ENCODE results near the gene SIPA1. TPM values are rescaled to one million over a fixed set of nuclear protein-coding genes. Genes with fewer than 3 reads are reported as not detected.
A peak's percentile ranks its signal among the peaks of the same experiment; 100 is the strongest.

Gene SIPA1
- total RNA-seq, 1 donor from 2014 or later = 128 TPM

DNA sequence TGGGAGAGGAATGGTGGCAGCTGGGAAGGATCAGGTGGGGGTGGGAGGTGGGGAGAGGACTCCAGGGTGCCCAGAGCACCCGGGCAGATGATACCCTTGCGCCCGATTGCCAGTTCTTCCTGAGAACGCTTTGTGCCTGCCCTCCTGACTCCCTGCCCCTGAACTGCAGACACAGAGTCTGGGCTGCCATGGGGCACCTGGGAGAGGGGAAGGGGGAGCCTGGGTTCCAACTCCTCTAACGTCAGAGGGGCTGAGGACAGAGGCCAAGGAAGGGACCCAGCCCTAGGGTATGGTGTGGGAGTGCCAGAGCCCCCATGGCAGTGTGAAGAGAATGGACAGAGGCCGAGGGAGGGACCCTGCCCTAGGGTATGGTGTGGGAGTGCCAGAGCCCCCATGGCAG, 41.4 kb upstream of the SIPA1 start:
- Mint-ChIP-seq H3K36me3 (ENCODE audit: low read depth) (peaks cover 40% of the 10 kb centered on the region), H3K4me3 (ENCODE audit: low read depth) (no peak overlapping the region), H3K9me3 (no peaks in the 10 kb centered on the region), H3K27ac (peak overlapping the region; percentile 8), H3K4me1 (ENCODE audit: low read depth) (peaks cover 10% of the 10 kb centered on the region), H3K27me3 (ENCODE audit: low read depth) (no peaks in the 10 kb centered on the region)
- intact Hi-C loops (cut with micrococcal nuclease) = no loop called here
- no peak for DNase-seq (ENCODE audit: low spot score)

DNA sequence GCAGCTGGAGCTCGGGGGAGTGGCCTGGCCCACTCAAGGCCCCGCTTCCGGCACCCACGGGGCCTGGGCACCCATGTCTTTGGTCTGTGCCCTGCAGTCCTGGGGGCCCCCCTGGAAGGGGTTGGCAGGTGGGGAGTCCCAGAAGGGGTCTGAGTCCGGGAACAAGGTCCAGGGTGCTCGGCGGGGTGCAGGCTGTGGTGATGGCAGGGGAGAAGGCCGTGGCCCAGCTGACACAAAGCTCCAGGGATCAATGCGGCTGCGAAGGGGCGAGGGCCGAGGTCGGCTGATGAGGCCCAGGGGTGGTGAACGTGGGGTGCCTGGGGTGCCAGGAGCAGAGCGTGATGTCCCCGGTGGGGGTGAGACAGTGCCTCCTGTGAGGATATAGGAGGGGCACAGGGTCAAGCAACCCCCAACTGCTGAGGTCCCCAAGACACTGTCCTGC, 39.6 kb upstream of the SIPA1 start:
- Mint-ChIP-seq H3K27me3 (ENCODE audit: low read depth) (no peaks in the 10 kb centered on the region), H3K4me3 (ENCODE audit: low read depth) (no peak overlapping the region), H3K36me3 (ENCODE audit: low read depth) (peaks cover 41% of the 10 kb centered on the region), H3K4me1 (ENCODE audit: low read depth) (peaks cover 10% of the 10 kb centered on the region), H3K9me3 (no peaks in the 10 kb centered on the region), H3K27ac (no peak overlapping the region)
- DNase-seq (ENCODE audit: low spot score) = no peak
- intact Hi-C loops (cut with micrococcal nuclease) = no loop called here

DNA sequence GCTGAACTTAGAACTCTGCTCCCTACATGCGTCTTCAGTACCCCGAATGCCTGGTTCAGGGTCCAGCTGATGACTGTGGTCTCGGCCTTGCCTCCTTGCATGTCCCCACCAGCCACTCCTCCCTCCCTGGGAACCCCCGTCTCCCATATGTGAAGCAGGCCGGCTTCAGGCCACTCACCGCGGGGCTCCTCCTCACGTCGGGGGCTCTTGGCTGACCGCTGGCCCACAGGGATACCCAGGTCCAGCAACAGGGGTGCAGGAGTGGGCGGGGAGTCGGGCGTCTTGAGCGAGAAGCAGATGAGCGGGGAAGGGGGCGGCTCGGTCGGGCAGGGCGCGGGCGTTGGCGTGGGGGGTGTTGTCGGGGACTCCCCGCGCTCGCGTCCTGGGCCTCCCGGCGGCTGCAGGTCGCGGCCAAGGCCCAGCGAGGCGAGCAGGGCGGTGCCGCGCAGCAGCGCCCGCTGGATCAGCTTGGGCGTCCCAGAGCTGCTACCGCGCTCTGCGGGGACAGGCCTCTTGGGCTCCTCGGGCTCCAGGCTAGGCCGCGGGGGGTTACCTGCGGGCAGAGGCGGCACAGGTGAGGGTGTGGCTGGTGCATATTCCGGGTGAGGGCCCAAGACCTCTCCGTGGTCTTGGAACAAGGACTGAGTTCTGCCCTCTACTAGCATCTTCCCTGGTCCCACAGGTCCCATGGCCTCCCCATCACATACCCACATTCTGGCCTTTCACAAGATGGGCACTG, 38.5 kb upstream of the SIPA1 start:
- Mint-ChIP-seq H3K4me1 (ENCODE audit: low read depth) (peaks cover 10% of the 10 kb centered on the region), H3K27me3 (ENCODE audit: low read depth) (no peaks in the 10 kb centered on the region), H3K4me3 (ENCODE audit: low read depth) (no peak overlapping the region), H3K9me3 (no peaks in the 10 kb centered on the region), H3K36me3 (ENCODE audit: low read depth) (peaks cover 42% of the 10 kb centered on the region), H3K27ac (no peak overlapping the region)
- no peak for DNase-seq (ENCODE audit: low spot score)
- intact Hi-C loops (cut with micrococcal nuclease) = no loop called here

- Mint-ChIP-seq H3K4me1 (ENCODE audit: low read depth) (peaks cover 9% of the 10 kb centered on the region), H3K36me3 (ENCODE audit: low read depth) (peaks cover 47% of the 10 kb centered on the region), H3K4me3 (ENCODE audit: low read depth) (no peak overlapping the region), H3K9me3 (no peaks in the 10 kb centered on the region), H3K27ac (no peak overlapping the region), H3K27me3 (ENCODE audit: low read depth) (no peaks in the 10 kb centered on the region)
- no peak for DNase-seq (ENCODE audit: low spot score)
- intact Hi-C loops (cut with micrococcal nuclease) = no loop called here
Observed at GRCh38 chr11:65599955-65600246, 38.0 kb upstream of the SIPA1 start.

- H3K4me1 Mint-ChIP-seq (ENCODE audit: low read depth) = peaks cover 5% of the 10 kb centered on the region
- H3K27me3 Mint-ChIP-seq (ENCODE audit: low read depth) = no peaks in the 10 kb centered on the region
- H3K9me3 Mint-ChIP-seq = no peaks in the 10 kb centered on the region
- intact Hi-C loops (cut with micrococcal nuclease) = no loop called here
- H3K4me3 Mint-ChIP-seq (ENCODE audit: low read depth) = no peak overlapping the region
- no peak for DNase-seq (ENCODE audit: low spot score)
- H3K36me3 Mint-ChIP-seq (ENCODE audit: low read depth) = peaks cover 60% of the 10 kb centered on the region
- no peak overlapping the region for H3K27ac Mint-ChIP-seq
Observed at GRCh38 chr11:65604258-65604657, 33.6 kb upstream of the SIPA1 start.

DNA sequence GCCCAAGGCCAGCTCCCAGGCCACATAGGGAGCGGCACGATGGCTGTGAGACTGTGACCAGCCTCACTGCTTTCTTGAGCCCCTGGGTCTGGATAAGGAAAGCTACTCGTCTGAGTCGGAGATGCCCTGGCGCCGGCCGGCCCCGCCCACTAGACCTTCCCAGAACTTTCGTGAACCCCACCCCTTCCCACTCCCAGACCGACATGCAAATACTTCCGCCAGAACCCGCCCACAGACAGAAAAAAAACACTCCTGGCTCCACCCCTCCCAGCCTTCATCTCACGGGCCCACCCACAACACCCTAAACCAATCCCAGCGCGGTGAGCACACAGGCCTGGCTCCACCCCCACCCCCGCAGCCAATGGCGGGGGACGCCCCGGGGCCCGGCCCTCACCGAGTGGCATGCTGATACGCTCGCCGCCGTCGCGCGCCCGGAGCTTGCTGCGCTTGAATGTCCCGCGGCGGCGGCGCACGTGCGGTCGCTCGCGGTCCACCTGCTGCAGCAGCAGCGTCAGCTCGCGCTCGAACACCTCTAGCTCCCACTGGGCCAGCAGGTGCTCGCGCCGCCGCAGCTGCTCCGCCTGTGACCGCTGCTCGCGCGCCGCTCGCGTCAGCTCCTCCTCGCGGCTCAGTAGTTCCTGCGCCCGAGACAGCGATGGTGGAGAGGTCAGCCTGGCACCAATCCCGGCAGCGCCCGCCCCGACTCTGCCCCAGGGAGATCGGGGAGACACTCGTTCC, 30.9 kb upstream of the SIPA1 start:
- intact Hi-C loops (cut with micrococcal nuclease) = no loop called here
- no peak overlapping the region for H3K4me3 Mint-ChIP-seq (ENCODE audit: low read depth)
- peaks cover 75% of the 10 kb centered on the region for H3K36me3 Mint-ChIP-seq (ENCODE audit: low read depth)
- H3K9me3 Mint-ChIP-seq = no peaks in the 10 kb centered on the region
- H3K4me1 Mint-ChIP-seq (ENCODE audit: low read depth) = peaks cover 21% of the 10 kb centered on the region
- no peak overlapping the region for H3K27ac Mint-ChIP-seq
- DNase-seq (ENCODE audit: low spot score) = no peak
- no peaks in the 10 kb centered on the region for H3K27me3 Mint-ChIP-seq (ENCODE audit: low read depth)

DNA sequence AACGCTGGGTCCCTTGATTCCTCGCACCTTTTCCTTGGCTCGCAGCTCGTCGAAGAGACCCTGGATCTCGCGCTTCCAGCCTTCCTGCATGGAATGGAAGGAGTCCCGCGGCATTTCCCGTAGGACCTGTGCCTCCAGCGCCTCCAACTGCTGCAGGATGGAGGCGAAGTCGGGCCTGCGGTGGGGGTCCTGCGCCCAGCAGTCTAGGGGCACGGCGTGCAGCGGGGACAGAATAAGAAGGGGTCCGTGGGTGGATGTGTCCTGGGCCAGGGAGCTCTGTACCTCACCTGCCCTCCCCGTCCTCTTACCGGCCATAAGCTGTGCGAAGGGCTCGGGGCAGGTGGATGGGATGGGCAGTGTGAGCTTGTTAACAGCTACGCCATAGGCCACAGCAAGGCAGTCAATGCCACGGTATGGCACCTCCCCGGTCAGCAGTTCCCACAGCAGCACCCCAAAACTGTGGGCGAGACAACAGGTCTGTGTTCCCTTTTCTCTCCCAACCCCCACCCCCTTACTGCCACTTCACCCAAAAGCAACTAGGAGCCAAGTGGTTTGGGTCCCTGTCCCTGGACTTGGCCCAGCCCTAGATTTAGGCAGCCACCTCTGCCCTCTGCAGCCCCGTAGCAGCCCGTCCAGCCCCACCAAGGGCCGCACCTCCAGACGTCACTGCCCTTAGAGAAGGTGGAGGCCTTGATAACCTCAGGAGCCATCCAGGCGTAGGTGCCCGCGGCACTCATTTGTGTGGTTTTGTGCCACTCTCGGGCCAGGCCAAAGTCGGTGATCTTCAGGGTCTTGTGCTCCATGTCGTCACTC, 30.1 kb upstream of the SIPA1 start:
- H3K27ac Mint-ChIP-seq = peak overlapping the region; percentile 26
- no peaks in the 10 kb centered on the region for H3K27me3 Mint-ChIP-seq (ENCODE audit: low read depth)
- H3K9me3 Mint-ChIP-seq = no peaks in the 10 kb centered on the region
- DNase-seq (ENCODE audit: low spot score) = no peak
- peaks cover 80% of the 10 kb centered on the region for H3K36me3 Mint-ChIP-seq (ENCODE audit: low read depth)
- intact Hi-C loops (cut with micrococcal nuclease) = no loop called here
- H3K4me3 Mint-ChIP-seq (ENCODE audit: low read depth) = no peak overlapping the region
- peaks cover 27% of the 10 kb centered on the region for H3K4me1 Mint-ChIP-seq (ENCODE audit: low read depth)

GRCh38 chr11:65609229-65609628, 28.7 kb upstream of the SIPA1 start:
- Mint-ChIP-seq H3K9me3 (no peaks in the 10 kb centered on the region), H3K27me3 (ENCODE audit: low read depth) (no peaks in the 10 kb centered on the region), H3K36me3 (ENCODE audit: low read depth) (peaks cover 71% of the 10 kb centered on the region), H3K4me1 (ENCODE audit: low read depth) (peaks cover 29% of the 10 kb centered on the region), H3K27ac (peak overlapping the region; percentile 21), H3K4me3 (ENCODE audit: low read depth) (no peak overlapping the region)
- DNase-seq (ENCODE audit: low spot score) = no peak
- intact Hi-C loops (cut with micrococcal nuclease) = no loop called here

DNA sequence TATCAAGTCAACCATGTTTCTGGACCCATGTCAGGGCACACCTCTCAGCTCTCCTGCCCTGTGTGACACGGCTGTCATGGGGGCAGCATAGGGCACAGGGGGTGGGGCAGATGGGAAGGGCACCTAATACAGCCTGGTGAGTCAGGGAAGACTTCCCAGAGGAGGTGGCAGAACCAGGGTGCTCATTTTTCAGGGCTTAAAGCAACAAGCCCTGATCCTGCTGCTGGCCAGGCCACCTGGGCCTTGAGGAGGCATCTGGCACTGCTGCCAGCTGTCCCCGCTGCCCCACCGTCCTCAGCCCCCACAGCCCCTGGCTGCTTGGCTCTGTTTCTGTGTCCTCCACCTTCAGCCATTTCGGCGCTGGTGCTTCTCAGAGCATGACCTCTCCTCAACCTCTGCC, 28.2 kb upstream of the SIPA1 start:
- DNase-seq (ENCODE audit: low spot score) = no peak
- Mint-ChIP-seq H3K4me1 (ENCODE audit: low read depth) (peaks cover 29% of the 10 kb centered on the region), H3K27me3 (ENCODE audit: low read depth) (no peaks in the 10 kb centered on the region), H3K9me3 (no peaks in the 10 kb centered on the region), H3K27ac (peak overlapping the region; percentile 21), H3K36me3 (ENCODE audit: low read depth) (peaks cover 67% of the 10 kb centered on the region), H3K4me3 (ENCODE audit: low read depth) (no peak overlapping the region)
- intact Hi-C loops (cut with micrococcal nuclease) = no loop called here

- peak overlapping the region; percentile 42 for H3K27ac Mint-ChIP-seq
- intact Hi-C loops (cut with micrococcal nuclease) = no loop called here
- no peaks in the 10 kb centered on the region for H3K27me3 Mint-ChIP-seq (ENCODE audit: low read depth)
- peaks cover 29% of the 10 kb centered on the region for H3K4me1 Mint-ChIP-seq (ENCODE audit: low read depth)
- peaks cover 61% of the 10 kb centered on the region for H3K36me3 Mint-ChIP-seq (ENCODE audit: low read depth)
- H3K9me3 Mint-ChIP-seq = no peaks in the 10 kb centered on the region
- no peak for DNase-seq (ENCODE audit: low spot score)
- H3K4me3 Mint-ChIP-seq (ENCODE audit: low read depth) = no peak overlapping the region
Observed at GRCh38 chr11:65610404-65610803, 27.5 kb upstream of the SIPA1 start.

DNA sequence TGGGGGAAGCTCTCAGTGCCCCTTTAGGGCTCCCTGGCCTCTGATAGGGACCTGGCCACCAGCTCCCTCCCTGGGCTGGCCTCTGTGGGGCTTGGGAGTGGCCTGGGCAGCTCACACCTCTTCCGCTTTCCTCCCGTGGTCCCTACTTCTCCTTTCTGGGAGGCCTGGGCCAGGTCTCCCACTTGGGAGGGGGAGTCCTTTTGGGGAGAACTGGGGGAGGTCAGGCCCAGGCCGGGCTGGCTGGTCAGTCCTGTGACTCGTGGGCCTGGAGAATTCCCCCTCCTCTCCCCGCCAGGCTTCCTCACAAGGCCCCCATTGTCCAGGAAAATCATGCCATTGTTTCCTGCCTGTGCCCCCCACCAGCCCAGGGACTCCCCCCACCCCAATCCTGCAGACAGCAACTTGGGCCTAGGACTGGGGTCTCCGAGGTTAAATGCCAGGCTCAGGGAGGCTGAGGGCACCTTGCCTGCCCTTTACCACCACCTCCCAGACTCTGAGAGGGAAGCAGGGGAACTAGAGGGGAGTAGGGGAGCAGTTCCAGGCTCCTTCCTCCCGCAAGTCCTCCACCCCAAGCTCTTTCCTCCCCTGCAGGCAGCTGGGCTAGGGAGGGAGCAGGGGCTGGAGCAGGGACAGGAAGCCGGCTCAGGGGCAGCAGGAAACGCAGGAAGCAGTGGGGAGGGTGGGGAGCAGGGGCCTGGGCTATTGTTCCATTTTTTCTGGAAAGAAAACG, 26.7 kb upstream of the SIPA1 start:
- Mint-ChIP-seq H3K4me3 (ENCODE audit: low read depth) (peak overlapping the region; percentile 92), H3K27ac (peak overlapping the region; percentile 22), H3K9me3 (no peaks in the 10 kb centered on the region), H3K27me3 (ENCODE audit: low read depth) (no peaks in the 10 kb centered on the region), H3K4me1 (ENCODE audit: low read depth) (peaks cover 29% of the 10 kb centered on the region), H3K36me3 (ENCODE audit: low read depth) (peaks cover 54% of the 10 kb centered on the region)
- DNase-seq (ENCODE audit: low spot score) = no peak
- intact Hi-C loops (cut with micrococcal nuclease) = no loop called here

DNA sequence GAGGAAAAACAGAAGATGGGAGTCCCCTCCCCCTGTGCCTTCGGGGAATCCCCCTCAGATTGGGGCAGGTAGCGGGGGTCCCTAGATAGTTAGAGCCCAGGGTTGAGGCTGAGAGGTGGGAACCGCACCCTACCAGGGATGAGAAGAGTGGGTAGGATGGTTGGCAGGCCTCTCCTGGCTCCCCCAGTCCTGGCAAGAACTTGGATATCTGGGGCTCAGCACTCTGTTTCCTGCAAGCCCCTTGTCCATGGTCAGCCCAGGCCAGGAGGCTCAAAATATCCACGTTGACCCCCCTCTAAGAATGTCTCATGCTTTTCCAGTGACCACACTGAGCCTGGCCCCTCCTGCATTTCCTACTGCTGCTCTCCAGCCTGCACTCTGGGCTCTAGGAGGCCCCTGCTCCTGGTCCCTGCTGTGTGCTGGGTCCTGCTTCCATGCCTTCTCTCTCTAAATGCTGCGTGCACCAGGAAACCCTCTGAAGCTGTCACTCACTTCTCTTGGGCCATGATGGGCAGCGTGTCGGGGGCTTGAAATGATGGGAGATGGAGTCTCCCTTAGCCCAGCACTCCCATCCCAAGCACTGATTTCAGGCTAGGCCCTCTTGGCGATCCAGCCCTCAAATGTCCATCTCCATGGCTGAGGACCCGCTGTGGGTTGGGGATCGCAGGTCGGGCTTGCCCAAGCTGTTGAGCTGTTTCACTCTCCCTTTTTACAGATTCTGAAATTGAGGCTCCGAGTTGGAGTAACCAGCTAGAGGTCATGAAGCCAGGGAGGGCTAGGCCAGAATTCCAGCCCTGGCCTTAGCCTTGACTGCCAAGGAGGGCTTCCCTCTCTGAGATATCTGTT, 25.9 kb upstream of the SIPA1 start:
- H3K27me3 Mint-ChIP-seq (ENCODE audit: low read depth) = no peaks in the 10 kb centered on the region
- no peaks in the 10 kb centered on the region for H3K9me3 Mint-ChIP-seq
- peak overlapping the region; percentile 92 for H3K4me3 Mint-ChIP-seq (ENCODE audit: low read depth)
- peak overlapping the region; percentile 79 for H3K27ac Mint-ChIP-seq
- DNase-seq (ENCODE audit: low spot score) = no peak
- H3K36me3 Mint-ChIP-seq (ENCODE audit: low read depth) = peaks cover 54% of the 10 kb centered on the region
- intact Hi-C loops (cut with micrococcal nuclease) = no loop called here
- peaks cover 36% of the 10 kb centered on the region for H3K4me1 Mint-ChIP-seq (ENCODE audit: low read depth)
